Common myeloid progenitor, CD34-positive (primary cell): Measurements from ENCODE around the gene RUNX2.

Source experiments
- CTCF ChIA-PET: fragments of 350-600 bp; sonication (Branson Sonifier 250); formaldehyde crosslinking; loops from one replicate; lab custom pipeline; 2021; ENCODE audit warnings: antibody characterized with exemption; lab: Charles Lee
- POLR2A ChIA-PET: fragments of 350-600 bp; sonication (Branson Sonifier 250); formaldehyde crosslinking; loops from one replicate; lab custom pipeline; 2021; ENCODE audit warnings: antibody characterized with exemption; lab: Charles Lee
- DNase-seq, 3 donors: peaks; one replicate each; pipeline versions ENCODE4 v3.0.0 to v3.0.0-alpha.2; 2013
- H3K27ac ChIP-seq, 2 experiments: 1 replicate in 1 of 2; 2 replicates in 1 of 2; pipeline ENCODE4 v1.7.0; 2013; ENCODE audit warnings: inconsistent platforms in 2 of 2, low read length in 2 of 2, mild to moderate bottlenecking in 2 of 2, low read depth in 1 of 2, moderate library complexity in 1 of 2; ENCODE audit not compliant: severe bottlenecking in 2 of 2, insufficient read depth in 1 of 2, poor library complexity in 1 of 2
- H3K27me3 ChIP-seq, 5 experiments: replicated peaks in 2 of 5; 1 replicate in 3 of 5; 2 replicates in 2 of 5; pipeline versions ENCODE4 v1.6.1 to v1.7.0; 2013; ENCODE audit warnings: low read length in 4 of 5, mild to moderate bottlenecking in 2 of 5, moderate library complexity in 2 of 5, inconsistent platforms in 1 of 5; ENCODE audit not compliant: insufficient read depth in 5 of 5, control insufficient read depth in 4 of 5
- H3K36me3 ChIP-seq, 4 experiments: 1 replicate in 2 of 4; 2 replicates in 2 of 4; pipeline versions ENCODE4 v1.6.1 to v1.7.0; 2013; ENCODE audit warnings: low read length in 3 of 4, control low read depth in 1 of 4, mild to moderate bottlenecking in 1 of 4; ENCODE audit not compliant: control insufficient read depth in 4 of 4, insufficient read depth in 4 of 4
- H3K4me1 ChIP-seq, 4 experiments: 1 replicate in 3 of 4; 2 replicates in 1 of 4; pipeline versions ENCODE4 v1.6.1 to v1.7.1; 2013; ENCODE audit warnings: low read length in 3 of 4, mild to moderate bottlenecking in 3 of 4, control low read depth in 1 of 4, inconsistent platforms in 1 of 4, moderate library complexity in 1 of 4; ENCODE audit not compliant: control insufficient read depth in 4 of 4, insufficient read depth in 4 of 4; ENCODE audit errors: control extremely low read depth in 1 of 4
- H3K4me3 ChIP-seq, 7 experiments: 1 replicate in 4 of 7; 2 replicates in 3 of 7; pipeline versions ENCODE4 v1.5.1 to v1.7.0; 2013; ENCODE audit warnings: mild to moderate bottlenecking in 7 of 7, low read length in 6 of 7, moderate library complexity in 6 of 7, inconsistent platforms in 2 of 7, low read depth in 2 of 7, control low read depth in 1 of 7; ENCODE audit not compliant: insufficient read depth in 4 of 7, control insufficient read depth in 1 of 7; ENCODE audit errors: extremely low read depth in 1 of 7
- H3K9me3 ChIP-seq, 5 experiments: 1 replicate in 4 of 5; 2 replicates in 1 of 5; pipeline versions ENCODE4 v1.6.1 to v1.7.1; 2013; ENCODE audit warnings: low read length in 4 of 5, mild to moderate bottlenecking in 2 of 5, inconsistent platforms in 1 of 5, low read depth in 1 of 5, moderate library complexity in 1 of 5; ENCODE audit not compliant: control insufficient read depth in 4 of 5, insufficient read depth in 2 of 5; ENCODE audit errors: control extremely low read depth in 1 of 5
- WGBS: methylation state at CpG from one replicate; pipeline ENCODE4 v1.1.5; 2013; ENCODE audit not compliant: insufficient coverage; 5-methylcytosine and 5-hydroxymethylcytosine counted together

Gene RUNX2

DNA sequence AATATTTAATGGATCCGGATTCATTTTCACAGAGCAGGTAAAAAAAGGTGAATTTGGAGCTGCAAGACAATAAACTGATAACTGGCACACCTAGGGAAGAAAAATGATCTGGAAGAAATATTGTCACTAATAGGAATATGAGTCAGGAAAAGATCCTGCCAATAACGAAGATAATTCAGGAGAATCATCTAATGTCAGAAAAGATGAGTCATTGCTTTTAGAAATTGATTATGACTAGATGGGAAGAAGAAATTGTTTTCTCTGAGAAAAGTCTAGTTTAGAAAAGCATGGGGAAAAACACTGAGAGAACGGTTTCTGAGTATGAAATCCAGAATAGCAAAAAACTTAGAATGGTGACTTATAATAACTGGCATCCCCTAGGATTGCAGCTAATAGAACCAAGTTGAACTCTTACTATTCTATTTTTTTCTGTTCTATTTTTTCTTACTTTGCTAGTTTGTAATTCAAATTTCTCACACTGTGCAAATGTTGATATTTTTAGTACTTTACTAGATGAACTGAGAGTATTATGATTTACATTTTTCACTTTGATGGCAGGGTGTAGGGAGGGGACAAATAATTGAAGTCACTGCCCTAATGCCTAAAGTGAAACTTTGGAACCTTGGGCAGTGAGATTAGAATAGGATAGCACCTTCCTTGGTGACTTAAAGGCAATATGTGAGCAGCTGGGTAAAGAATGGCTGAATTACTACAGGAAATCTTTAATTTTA, 87.8 kb downstream of the RUNX2 start:
- CTCF ChIA-PET = interaction anchor here (1.1 to 4.7 kb wide), 3 partner anchors 760 to 941 kb away, joined by 3 to 35 read pairs (median 5); no protein-coding TSS in a partner anchor
- H3K36me3 ChIP-seq = no peaks in the 10 kb centered on the region
- DNase-seq = no peak
- POLR2A ChIA-PET = no interaction called here
- H3K4me1 ChIP-seq = peaks cover 7 to 40% (median 29%) of the 10 kb centered on the region in 4 experiments
- H3K4me3 ChIP-seq = peak overlapping the region in 4 of 7 experiments; percentile 3 to 62 (median 49)
- H3K27ac ChIP-seq = no peak overlapping the region
- 43% methylated on average over 3 of the region's 3 CpGs for WGBS
- no peaks in the 10 kb centered on the region for H3K27me3 ChIP-seq
- H3K9me3 ChIP-seq = no peaks in the 10 kb centered on the region

DNA sequence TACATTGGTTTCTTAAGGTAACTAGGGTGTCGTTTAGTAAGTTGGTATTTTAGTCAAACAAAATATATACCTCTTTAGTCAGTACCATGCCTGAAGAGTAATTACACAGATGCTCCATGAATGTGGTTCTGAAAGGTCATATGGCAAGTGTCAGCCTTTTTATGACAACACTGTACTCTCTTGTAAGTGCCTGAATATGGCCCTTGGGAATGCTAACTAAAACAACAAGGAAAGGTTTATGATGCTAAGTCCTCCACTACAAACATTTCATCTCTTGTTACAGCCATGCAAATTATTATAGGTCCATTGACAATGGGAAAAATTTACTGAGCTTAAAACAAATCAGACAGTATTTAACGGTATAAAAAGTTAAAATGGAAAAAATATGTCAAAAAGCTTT, 88.6 kb downstream of the RUNX2 start:
- H3K4me3 ChIP-seq = no peak overlapping the region
- no peak overlapping the region for H3K27ac ChIP-seq
- WGBS = 100% methylated on average over 1 of the region's 2 CpGs
- no peaks in the 10 kb centered on the region for H3K36me3 ChIP-seq
- H3K4me1 ChIP-seq = peaks cover 11 to 45% (median 33%) of the 10 kb centered on the region in 4 experiments
- ChIA-PET POLR2A (interaction anchor here (0.6 kb wide), 1 partner anchor 243 kb away, joined by 3 read pairs; no protein-coding TSS in a partner anchor), CTCF (interaction anchor here (1.3 to 4.7 kb wide), 4 partner anchors 297 to 941 kb away, joined by 3 to 35 read pairs (median 4); no protein-coding TSS in a partner anchor)
- no peaks in the 10 kb centered on the region for H3K9me3 ChIP-seq
- DNase-seq = no peak
- H3K27me3 ChIP-seq = no peaks in the 10 kb centered on the region

DNA sequence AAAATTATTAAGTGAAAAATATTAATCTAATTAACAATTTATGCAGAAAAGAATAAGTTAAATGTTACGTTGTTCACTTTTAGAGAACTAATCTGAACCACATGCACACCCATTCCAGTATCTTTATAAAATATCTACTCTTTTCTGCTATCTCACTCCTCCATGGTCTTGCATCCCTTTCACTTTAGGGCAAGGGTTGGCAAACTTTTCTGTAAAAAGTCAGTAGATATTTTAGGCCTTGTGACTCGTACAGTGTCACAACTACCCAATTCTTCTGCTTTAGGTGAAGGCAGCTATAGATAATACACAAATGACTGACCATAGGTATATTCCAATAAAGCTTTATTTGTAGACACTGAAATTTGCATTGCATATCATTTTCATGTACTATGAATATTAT, 89.3 kb downstream of the RUNX2 start:
- DNase-seq = peak in 2 of 3 donors; percentile 68 to 76
- Histone ChIP-seq H3K4me1 (peaks cover 11 to 45% (median 34%) of the 10 kb centered on the region in 4 experiments), H3K4me3 (no peak overlapping the region), H3K36me3 (no peaks in the 10 kb centered on the region), H3K9me3 (no peaks in the 10 kb centered on the region), H3K27ac (no peak overlapping the region), H3K27me3 (no peaks in the 10 kb centered on the region)
- ChIA-PET POLR2A (interaction anchor here (1.0 kb wide), 1 partner anchor 39 kb away, joined by 3 read pairs; no protein-coding TSS in a partner anchor), CTCF (interaction anchor here (1.3 to 4.7 kb wide), 4 partner anchors 296 to 942 kb away, joined by 3 to 35 read pairs (median 4); no protein-coding TSS in a partner anchor)
- 20% methylated on average over 1 of the region's 2 CpGs for WGBS

DNA sequence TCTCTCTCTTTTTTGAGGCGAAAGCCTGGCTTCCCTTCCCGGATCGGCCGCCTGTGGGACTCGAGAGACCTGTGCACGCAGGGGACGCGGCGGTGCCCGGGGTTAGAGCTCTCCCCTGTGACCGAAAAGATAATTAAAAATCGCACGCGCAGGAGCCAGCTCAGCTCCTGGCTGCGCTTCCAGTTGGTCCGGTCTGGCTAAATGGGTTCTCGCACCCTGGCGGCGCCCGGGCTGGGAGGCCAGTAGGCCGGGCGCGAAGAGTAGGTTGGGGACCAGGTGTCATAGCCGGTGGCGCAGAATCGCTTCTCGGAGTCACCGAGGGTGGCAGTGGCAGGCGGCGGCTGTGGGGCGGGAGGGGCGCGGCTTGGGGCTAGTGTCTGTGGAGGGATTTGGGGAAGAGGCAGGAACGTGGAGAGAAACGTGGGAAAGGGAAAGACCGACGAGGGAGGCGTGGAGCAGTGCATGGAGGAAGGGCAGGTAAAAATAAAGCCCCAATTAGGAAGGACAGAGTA, 91.5 kb downstream of the RUNX2 start:
- under 1% methylated on average over 33 of the region's 38 CpGs for WGBS
- Histone ChIP-seq H3K27me3 (no peaks in the 10 kb centered on the region), H3K36me3 (no peaks in the 10 kb centered on the region), H3K27ac (no peak overlapping the region), H3K4me1 (peaks cover 11 to 53% (median 42%) of the 10 kb centered on the region in 4 experiments), H3K9me3 (no peaks in the 10 kb centered on the region), H3K4me3 (peak overlapping the region; percentile 55 to 99 (median 87))
- DNase-seq = peak; percentile 84 to 88 (median 86)
- CTCF ChIA-PET = interaction anchor here (0.7 to 4.7 kb wide), 17 partner anchors 23 to 944 kb away, joined by 3 to 35 read pairs (median 4); partner anchors contain the start of gene SUPT3H
- POLR2A ChIA-PET = interaction anchor here (1.0 to 1.4 kb wide), 3 partner anchors 42 to 76 kb away, joined by 3 read pairs; partner anchors contain the start of gene SUPT3H

DNA sequence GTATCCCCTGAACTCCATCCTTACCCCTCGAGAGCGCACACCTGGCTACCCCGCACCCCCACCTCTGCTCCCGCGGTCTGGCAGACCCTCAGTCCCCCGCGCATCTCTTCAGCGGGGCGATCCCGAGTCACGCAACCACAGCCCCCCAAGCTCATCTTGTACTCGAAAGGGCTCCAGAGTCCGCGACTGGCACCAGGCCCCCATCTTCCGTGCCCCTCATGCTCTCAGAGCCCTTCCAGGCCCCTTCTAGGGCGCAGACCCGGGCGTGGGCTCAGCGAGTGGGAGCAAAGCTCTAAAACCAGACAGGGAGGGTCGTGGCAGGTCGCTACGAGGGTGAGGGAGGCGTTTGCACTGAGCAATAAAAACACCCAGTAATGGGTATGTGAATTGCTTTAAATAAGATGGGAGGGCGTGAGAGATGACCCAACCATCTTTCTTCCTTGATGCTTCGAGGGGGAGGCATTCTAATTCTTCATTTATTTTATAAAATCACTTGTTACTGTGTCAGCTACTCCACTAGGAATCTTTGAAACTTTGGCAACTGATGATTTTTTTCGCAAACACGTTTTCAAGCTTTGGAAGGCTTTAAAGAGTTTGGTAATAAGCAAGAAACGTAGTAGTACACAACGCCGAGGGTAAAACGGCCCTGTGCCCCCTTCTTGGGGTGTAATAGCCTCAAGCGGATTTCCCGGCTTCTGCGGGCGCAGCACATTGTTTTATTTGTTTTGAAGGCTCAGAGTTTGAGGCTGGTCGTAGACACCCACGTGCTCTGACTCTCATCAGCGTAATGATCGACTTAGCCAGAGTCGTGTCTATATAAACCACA, 92.2 kb downstream of the RUNX2 start:
- Histone ChIP-seq H3K36me3 (no peaks in the 10 kb centered on the region), H3K27ac (no peak overlapping the region), H3K4me1 (peaks cover 11 to 56% (median 44%) of the 10 kb centered on the region in 4 experiments), H3K27me3 (no peaks in the 10 kb centered on the region), H3K4me3 (peak overlapping the region; percentile 55 to 99 (median 87)), H3K9me3 (no peaks in the 10 kb centered on the region)
- WGBS = 0% methylated on average over 16 of the region's 40 CpGs
- DNase-seq = peak in 2 of 3 donors; percentile 76 to 81
- ChIA-PET CTCF (interaction anchor here (0.7 to 4.7 kb wide), 22 partner anchors 18 to 945 kb away, joined by 3 to 35 read pairs (median 4); partner anchors contain the start of gene SUPT3H), POLR2A (interaction anchor here (0.6 to 1.4 kb wide), 6 partner anchors 19 to 75 kb away, joined by 3 to 4 read pairs (median 3); partner anchors contain the start of gene SUPT3H)

DNA sequence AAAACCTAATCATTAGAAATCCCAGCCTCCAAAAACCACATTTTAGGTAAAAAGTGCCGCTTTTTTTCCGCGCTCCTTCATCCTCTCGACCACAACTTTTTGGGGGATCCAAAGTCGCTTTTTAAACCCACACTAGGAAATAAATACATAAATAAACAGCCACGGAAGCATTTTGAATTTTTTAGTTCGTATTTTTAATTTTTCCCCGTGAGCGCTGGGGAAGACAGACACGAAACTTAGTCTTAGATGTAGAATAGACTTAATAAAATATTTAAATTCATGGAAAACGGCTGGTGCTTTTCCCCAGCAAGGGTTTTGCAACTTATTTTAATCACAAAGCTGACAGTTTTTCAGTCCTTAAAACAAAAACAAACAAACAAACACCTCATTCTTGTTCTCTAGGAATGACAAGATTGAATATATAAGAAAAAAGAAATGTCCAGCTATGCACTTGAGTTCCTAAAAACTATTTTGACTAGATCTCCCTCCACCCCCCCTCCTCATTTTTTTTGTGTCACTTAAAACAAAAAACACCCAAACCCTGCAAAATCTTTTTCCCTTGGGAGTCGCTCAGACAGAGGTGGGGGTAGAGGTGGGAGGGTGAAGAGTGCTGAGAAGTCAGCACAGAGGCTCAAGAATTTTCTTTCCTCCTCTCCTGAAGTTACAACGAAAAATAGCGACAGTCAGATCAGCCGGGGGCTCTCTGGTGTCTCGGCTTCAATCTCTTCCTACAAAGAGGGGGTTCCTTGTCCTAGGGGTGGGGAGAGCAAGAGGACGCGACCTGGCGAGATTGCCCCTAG, 93.0 kb downstream of the RUNX2 start:
- Histone ChIP-seq H3K27ac (peak overlapping the region; percentile 50 to 64), H3K4me1 (peaks cover 14 to 56% (median 46%) of the 10 kb centered on the region in 4 experiments), H3K27me3 (no peaks in the 10 kb centered on the region), H3K36me3 (no peaks in the 10 kb centered on the region), H3K4me3 (peak overlapping the region; percentile 75 to 99 (median 92)), H3K9me3 (no peaks in the 10 kb centered on the region)
- 0% methylated on average over 8 of the region's 19 CpGs for WGBS
- DNase-seq = no peak
- CTCF ChIA-PET = interaction anchor here (0.5 to 3.3 kb wide), 10 partner anchors 18 to 945 kb away, joined by 3 to 11 read pairs (median 4); partner anchors contain the start of gene SUPT3H
- POLR2A ChIA-PET = interaction anchor here (0.6 to 1.7 kb wide), 5 partner anchors 18 to 74 kb away, joined by 3 to 5 read pairs (median 4); partner anchors contain the start of gene SUPT3H
